ENCODE measurements around the gene SPIRE2. TPM values are rescaled to one million over a fixed set of nuclear protein-coding genes. Genes with fewer than 3 reads are reported as not detected.
"Not testable (repeated sequence)": the region's sequence is repeated elsewhere in the genome, so short reads cannot be mapped to it uniquely, and the experiment has no call there.

Gene SPIRE2
- total RNA-seq, 1 experiment from 2014 or later, result 2.7 TPM

- H3K9me3 ChIP-seq (replicated peaks); H3K27me3 ChIP-seq; DNase-seq; H3K36me3 ChIP-seq; H3K4me3 ChIP-seq; H3K27ac ChIP-seq: not testable (repeated sequence)
- H3K4me1 ChIP-seq, result peaks cover 21% of the 10 kb centered on the region
Observed at GRCh38 chr16:89823824-89824148, 4.5 kb upstream of the SPIRE2 start.

- Histone ChIP-seq H3K4me1 (peaks cover 20% of the 10 kb centered on the region), H3K27me3 (no peaks in the 10 kb centered on the region), H3K9me3 (replicated peaks) (no peaks in the 10 kb centered on the region), H3K27ac (no peak overlapping the region), H3K4me3 (no peak overlapping the region), H3K36me3 (no peaks in the 10 kb centered on the region)
- DNase-seq, result no peak
Observed at GRCh38 chr16:89826531-89827382, 1.5 kb upstream of the SPIRE2 start.

GRCh38 chr16:89827383-89828198 is 684 bp upstream of the SPIRE2 start:
- DNase-seq, result peak; percentile 34 to 50
- no peaks in the 10 kb centered on the region for H3K27me3 ChIP-seq
- H3K36me3 ChIP-seq, result no peaks in the 10 kb centered on the region
- H3K9me3 ChIP-seq (replicated peaks), result no peaks in the 10 kb centered on the region
- no peak overlapping the region for H3K27ac ChIP-seq
- peak overlapping the region; percentile 71 for H3K4me3 ChIP-seq
- H3K4me1 ChIP-seq, result peaks cover 12% of the 10 kb centered on the region; the same call in 1 of the 2 replicates

GRCh38 chr16:89828870-89829629 is 775 bp downstream of the SPIRE2 start:
- H3K27ac ChIP-seq, result no peak overlapping the region

GRCh38 chr16:89829630-89830437 is 1.6 kb downstream of the SPIRE2 start:
- Histone ChIP-seq H3K36me3 (no peaks in the 10 kb centered on the region), H3K27ac (no peak overlapping the region), H3K4me3 (no peak overlapping the region), H3K4me1 (peaks cover 3% of the 10 kb centered on the region; the same call in 1 of the 2 replicates), H3K9me3 (replicated peaks) (no peaks in the 10 kb centered on the region), H3K27me3 (no peaks in the 10 kb centered on the region)
- DNase-seq, result no peak

More at GRCh38 chr16:89828870-89829629, 775 bp downstream of the SPIRE2 start:
- H3K27me3 ChIP-seq, result no peaks in the 10 kb centered on the region
- H3K4me3 ChIP-seq, result peak overlapping the region; percentile 44
- no peaks in the 10 kb centered on the region for H3K36me3 ChIP-seq
- no peaks in the 10 kb centered on the region for H3K9me3 ChIP-seq (replicated peaks)
- H3K4me1 ChIP-seq, result peaks cover 3% of the 10 kb centered on the region; the same call in 1 of the 2 replicates
- no peak for DNase-seq

GRCh38 chr16:89831810-89832328 is 3.6 kb downstream of the SPIRE2 start:
- H3K4me1 ChIP-seq, result peaks cover 3% of the 10 kb centered on the region; the same call in 1 of the 2 replicates
- H3K27ac ChIP-seq, result no peak overlapping the region
- DNase-seq, result no peak
- no peaks in the 10 kb centered on the region for H3K36me3 ChIP-seq
- no peak overlapping the region for H3K4me3 ChIP-seq
- no peaks in the 10 kb centered on the region for H3K27me3 ChIP-seq
- H3K9me3 ChIP-seq (replicated peaks), result no peaks in the 10 kb centered on the region

GRCh38 chr16:89833664-89834363 is 5.5 kb downstream of the SPIRE2 start:
- H3K4me3 ChIP-seq; H3K36me3 ChIP-seq; H3K9me3 ChIP-seq (replicated peaks); H3K27ac ChIP-seq; H3K4me1 ChIP-seq; H3K27me3 ChIP-seq; DNase-seq: not testable (repeated sequence)

- H3K4me1 ChIP-seq; H3K27ac ChIP-seq; H3K9me3 ChIP-seq (replicated peaks); H3K27me3 ChIP-seq; DNase-seq; H3K4me3 ChIP-seq; H3K36me3 ChIP-seq: not testable (repeated sequence)
Observed at GRCh38 chr16:89834813-89835363, 6.6 kb downstream of the SPIRE2 start.

GRCh38 chr16:89836484-89836883 is 8.2 kb downstream of the SPIRE2 start:
- DNase-seq; H3K9me3 ChIP-seq (replicated peaks); H3K36me3 ChIP-seq; H3K27ac ChIP-seq; H3K4me3 ChIP-seq; H3K4me1 ChIP-seq; H3K27me3 ChIP-seq: not testable (repeated sequence)

- Histone ChIP-seq H3K27me3 (no peaks in the 10 kb centered on the region), H3K4me3 (no peak overlapping the region), H3K4me1 (no peaks in the 10 kb centered on the region), H3K27ac (no peak overlapping the region), H3K9me3 (replicated peaks) (no peaks in the 10 kb centered on the region), H3K36me3 (no peaks in the 10 kb centered on the region)
- no peak for DNase-seq
Observed at GRCh38 chr16:89837014-89837546, 8.8 kb downstream of the SPIRE2 start.

- H3K4me3 ChIP-seq, result no peak overlapping the region
- H3K27me3 ChIP-seq, result no peaks in the 10 kb centered on the region
- H3K9me3 ChIP-seq (replicated peaks), result no peaks in the 10 kb centered on the region
- H3K27ac ChIP-seq, result no peak overlapping the region
- no peak for DNase-seq
- peaks cover 9% of the 10 kb centered on the region; the same call in 1 of the 2 replicates for H3K4me1 ChIP-seq
- no peaks in the 10 kb centered on the region for H3K36me3 ChIP-seq
Observed at GRCh38 chr16:89841275-89841674, 13.0 kb downstream of the SPIRE2 start.

- H3K4me3 ChIP-seq, result no peak overlapping the region
- no peaks in the 10 kb centered on the region for H3K27me3 ChIP-seq
- peak in 1 of 2 experiments; percentile 50 for DNase-seq
- no peak overlapping the region for H3K27ac ChIP-seq
- H3K4me1 ChIP-seq, result peaks cover 14% of the 10 kb centered on the region
- no peaks in the 10 kb centered on the region for H3K36me3 ChIP-seq
- no peaks in the 10 kb centered on the region for H3K9me3 ChIP-seq (replicated peaks)
Observed at GRCh38 chr16:89842471-89843408, 14.5 kb downstream of the SPIRE2 start.
